Keratinocyte (primary cell): Measurements from ENCODE around the gene KCNMA1. TPM values are rescaled to one million over a fixed set of nuclear protein-coding genes. Genes with fewer than 3 reads are reported as not detected.

Experiments used
- DNase-seq: peaks from one replicate; pipeline ENCODE4 v3.0.0-alpha.2; 2011; ENCODE audit warnings: low read depth, missing footprints, low spot score
- FAIRE-seq: peaks from 2 replicates; lab custom pipeline; 2011; peaks lifted over from hg19 to GRCh38; lab: Jason Lieb, UNC
- H2AFZ ChIP-seq: 2 replicates; pipeline ENCODE4 v1.6.0; 2012; ENCODE audit warnings: low read length, control low read depth, inconsistent platforms; ENCODE audit not compliant: control insufficient read depth
- H3K27ac ChIP-seq: 2 replicates; pipeline ENCODE4 v1.5.1; 2011; ENCODE audit warnings: low read length; ENCODE audit not compliant: control insufficient read depth, insufficient read depth
- H3K27me3 ChIP-seq: 3 replicates; pipeline ENCODE4 v1.6.0; 2011; ENCODE audit warnings: low read length; ENCODE audit not compliant: control insufficient read depth, insufficient read depth; ENCODE audit errors: extremely low read depth
- H3K36me3 ChIP-seq, 2 experiments: 2 replicates in 1 of 2; 3 replicates in 1 of 2; pipeline ENCODE4 v1.5.1; 2011; ENCODE audit warnings: low read length in 2 of 2, mild to moderate bottlenecking in 1 of 2; ENCODE audit not compliant: control insufficient read depth in 2 of 2, insufficient read depth in 2 of 2; ENCODE audit errors: extremely low read depth in 1 of 2
- H3K4me1 ChIP-seq: 3 replicates; pipeline ENCODE4 v1.5.1; 2011; ENCODE audit warnings: low read length; ENCODE audit not compliant: control insufficient read depth, insufficient read depth; ENCODE audit errors: extremely low read depth
- H3K4me2 ChIP-seq: 3 replicates; pipeline ENCODE4 v1.6.0; 2011; ENCODE audit warnings: low read depth, low read length; ENCODE audit not compliant: control insufficient read depth, insufficient read depth; ENCODE audit errors: extremely low read depth
- H3K4me3 ChIP-seq, 3 experiments: fragments of 200-600 bp in 1 of 3; sonication (generic) in 1 of 3; 2 replicates in 2 of 3; 3 replicates in 1 of 3; pipeline ENCODE4 v1.5.1; 2011 to 2016; ENCODE audit warnings: low read length in 3 of 3, mild to moderate bottlenecking in 3 of 3, control low read depth in 2 of 3, inconsistent platforms in 1 of 3, low read depth in 1 of 3, mixed read lengths in 1 of 3, mixed run types in 1 of 3, moderate library complexity in 1 of 3; ENCODE audit not compliant: control insufficient read depth in 2 of 3, insufficient read depth in 2 of 3; ENCODE audit errors: extremely low read depth in 1 of 3
- H3K79me2 ChIP-seq: 2 replicates; pipeline ENCODE4 v1.6.0; 2012; ENCODE audit warnings: low read length; ENCODE audit not compliant: control insufficient read depth, insufficient read depth
- H3K9ac ChIP-seq: 3 replicates; pipeline ENCODE4 v1.6.0; 2011; ENCODE audit warnings: low read length; ENCODE audit not compliant: control insufficient read depth, insufficient read depth; ENCODE audit errors: extremely low read depth
- H3K9me1 ChIP-seq: 3 replicates; pipeline ENCODE4 v1.6.0; 2011; ENCODE audit warnings: low read length; ENCODE audit not compliant: control insufficient read depth, insufficient read depth; ENCODE audit errors: extremely low read depth
- H3K9me3 ChIP-seq: 2 replicates; pipeline ENCODE4 v1.5.1; 2012; ENCODE audit warnings: low read depth, low read length; ENCODE audit not compliant: control insufficient read depth
- H4K20me1 ChIP-seq: 3 replicates; pipeline ENCODE4 v1.6.0; 2011; ENCODE audit warnings: low read length; ENCODE audit not compliant: control insufficient read depth, insufficient read depth; ENCODE audit errors: extremely low read depth
- EZH2 ChIP-seq: IDR thresholded peaks from one replicate; pipeline ENCODE4 v1.6.1; 2012; ENCODE audit warnings: inconsistent platforms, mild to moderate bottlenecking, low read length, moderate library complexity
- dilution Hi-C: fragments of 300-500 bp; cut with MboI; formaldehyde crosslinking; loops from one replicate; pipeline ENCODE4 v1.7.0; 2020; ENCODE audit warnings: low sequenced_read_pairs; ENCODE audit not compliant: extremely low pct_ligation_motif_present
- polyA plus RNA-seq, 5 experiments: library from polyadenylated mRNA; depleted of rRNA in 3 of 5; stranded (reverse) in 3 of 5; stranded (forward) in 1 of 5; unstranded in 1 of 5; fragments of >200 nt; gene quantifications; 1 replicate in 1 of 5; 2 replicates in 3 of 5; 3 replicates in 1 of 5; pipeline versions ENCODE4 v1.2.1 to v1.2.3, GENCODE V29; 2011 to 2012; ENCODE audit warnings: missing spikeins in 2 of 5, low read depth in 1 of 5, low replicate concordance in 1 of 5
- TF ChIP-seq, protein P1 (sequence below), 3 experiments: IDR thresholded peaks in 1 of 3; conservative IDR thresholded peaks in 1 of 3; optimal IDR thresholded peaks in 1 of 3; 2 replicates in 2 of 3; 3 replicates in 1 of 3; pipeline versions ENCODE3 to v1.5.1; 2011; ENCODE audit warnings: low read length in 3 of 3, mild to moderate bottlenecking in 3 of 3, moderate library complexity in 2 of 3, control low read depth in 1 of 3, inconsistent platforms in 1 of 3; ENCODE audit not compliant: insufficient read depth in 2 of 3; ENCODE audit errors: extremely low read depth in 1 of 3

Gene KCNMA1
- polyA plus RNA-seq, 1 donor (not counting 4 experiments of a cell fraction or from before 2014, with no cell fraction given) = 6.3 TPM

DNA sequence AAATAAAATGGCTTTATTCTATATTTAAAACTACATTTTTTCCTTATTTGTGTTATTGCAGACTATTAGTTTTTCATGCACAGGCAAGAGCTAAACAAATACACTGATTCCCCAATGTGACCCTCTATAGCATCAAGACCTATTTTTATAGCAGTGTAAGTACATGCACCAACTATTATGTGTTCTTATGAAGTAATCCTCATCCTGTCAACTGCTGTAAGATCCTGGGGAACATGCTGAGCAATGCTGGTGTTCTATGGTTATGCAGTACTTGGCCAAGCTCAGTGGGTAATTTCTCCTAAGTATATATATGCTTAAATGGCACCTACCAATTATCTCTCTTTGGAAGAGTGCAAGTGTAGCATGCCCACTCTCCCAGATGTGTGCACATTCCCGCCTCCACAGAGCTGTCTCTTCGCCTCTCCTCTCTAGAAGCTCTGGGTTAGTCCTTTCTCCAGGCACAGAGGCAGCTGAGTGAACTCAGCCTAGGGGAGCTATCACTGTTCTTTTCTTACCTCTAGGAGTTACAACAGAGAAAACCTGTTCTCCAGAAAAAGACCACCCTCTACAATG, 428.8 kb downstream of the KCNMA1 start:
- Histone ChIP-seq H3K4me2 (no peak overlapping the region), H3K4me3 (no peak overlapping the region), H3K79me2 (no peaks in the 10 kb centered on the region), H3K9me1 (no peaks in the 10 kb centered on the region), H3K9ac (no peak overlapping the region), H3K27me3 (peaks cover 10% of the 10 kb centered on the region), H4K20me1 (no peaks in the 10 kb centered on the region), H3K36me3 (no peaks in the 10 kb centered on the region), H3K27ac (no peak overlapping the region), H3K4me1 (no peaks in the 10 kb centered on the region), H3K9me3 (peaks cover 2% of the 10 kb centered on the region), H2AFZ (no peak overlapping the region)
- DNase-seq (no peak), FAIRE-seq (no peak)
- TF ChIP-seq EZH2 = no peak
- TF ChIP-seq, protein P1, sequence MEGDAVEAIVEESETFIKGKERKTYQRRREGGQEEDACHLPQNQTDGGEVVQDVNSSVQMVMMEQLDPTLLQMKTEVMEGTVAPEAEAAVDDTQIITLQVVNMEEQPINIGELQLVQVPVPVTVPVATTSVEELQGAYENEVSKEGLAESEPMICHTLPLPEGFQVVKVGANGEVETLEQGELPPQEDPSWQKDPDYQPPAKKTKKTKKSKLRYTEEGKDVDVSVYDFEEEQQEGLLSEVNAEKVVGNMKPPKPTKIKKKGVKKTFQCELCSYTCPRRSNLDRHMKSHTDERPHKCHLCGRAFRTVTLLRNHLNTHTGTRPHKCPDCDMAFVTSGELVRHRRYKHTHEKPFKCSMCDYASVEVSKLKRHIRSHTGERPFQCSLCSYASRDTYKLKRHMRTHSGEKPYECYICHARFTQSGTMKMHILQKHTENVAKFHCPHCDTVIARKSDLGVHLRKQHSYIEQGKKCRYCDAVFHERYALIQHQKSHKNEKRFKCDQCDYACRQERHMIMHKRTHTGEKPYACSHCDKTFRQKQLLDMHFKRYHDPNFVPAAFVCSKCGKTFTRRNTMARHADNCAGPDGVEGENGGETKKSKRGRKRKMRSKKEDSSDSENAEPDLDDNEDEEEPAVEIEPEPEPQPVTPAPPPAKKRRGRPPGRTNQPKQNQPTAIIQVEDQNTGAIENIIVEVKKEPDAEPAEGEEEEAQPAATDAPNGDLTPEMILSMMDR (optimal IDR thresholded peaks at IDR 0.05 in 1 of 3, IDR thresholded peaks at IDR 0.05 in 1 of 3, conservative IDR thresholded peaks at IDR 0.05 in 1 of 3; ENCODE audit: extremely low read depth in 1 of 3, insufficient read depth in 2 of 3, low read length in 3 of 3) = no peak
- dilution Hi-C loops = no loop called here

DNA sequence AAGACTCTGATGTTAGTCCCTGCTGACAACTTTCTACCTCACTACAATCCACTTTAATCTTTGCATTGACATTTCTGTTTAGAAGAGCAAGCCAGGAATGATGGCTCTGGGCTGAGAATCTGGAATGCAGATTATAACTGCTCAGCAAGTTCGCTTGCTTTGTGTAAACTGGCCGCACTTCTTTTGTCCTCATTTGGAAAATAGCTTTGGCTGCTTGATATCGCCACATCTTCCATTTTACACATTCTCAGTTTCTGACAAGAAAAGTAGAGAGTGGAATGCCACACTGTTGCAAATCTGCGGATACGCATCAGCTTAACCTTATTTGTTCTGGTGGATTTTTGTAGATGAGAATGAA, 429.8 kb downstream of the KCNMA1 start:
- dilution Hi-C loops = no loop called here
- no peaks in the 10 kb centered on the region for H3K4me1 ChIP-seq
- no peaks in the 10 kb centered on the region for H3K36me3 ChIP-seq
- H3K9me3 ChIP-seq = peaks cover 2% of the 10 kb centered on the region
- H3K4me3 ChIP-seq = no peak overlapping the region
- no peaks in the 10 kb centered on the region for H3K79me2 ChIP-seq
- TF ChIP-seq, protein P1 (optimal IDR thresholded peaks at IDR 0.05 in 1 of 3, IDR thresholded peaks at IDR 0.05 in 1 of 3, conservative IDR thresholded peaks at IDR 0.05 in 1 of 3; ENCODE audit: extremely low read depth in 1 of 3, insufficient read depth in 2 of 3, low read length in 3 of 3) = no peak
- TF ChIP-seq EZH2 = no peak
- H3K9ac ChIP-seq = no peak overlapping the region
- H3K27me3 ChIP-seq = peaks cover 10% of the 10 kb centered on the region
- H3K9me1 ChIP-seq = no peaks in the 10 kb centered on the region
- FAIRE-seq = no peak
- DNase-seq = no peak
- no peak overlapping the region for H3K27ac ChIP-seq
- no peak overlapping the region for H3K4me2 ChIP-seq
- no peaks in the 10 kb centered on the region for H4K20me1 ChIP-seq
- H2AFZ ChIP-seq = no peak overlapping the region
